GM23248 (cell line): ENCODE measurements around the gene RNF145. TPM values are rescaled to one million over a fixed set of nuclear protein-coding genes. Genes with fewer than 3 reads are reported as not detected.
"Not testable (repeated sequence)": the region's sequence is repeated elsewhere in the genome, so short reads cannot be mapped to it uniquely, and the experiment has no call there.

ENCODE experiments used
- DNase-seq: peaks from one replicate; pipeline ENCODE4 v3.0.0-alpha.2; 2015
- H2AFZ ChIP-seq: fragments of 200-600 bp; sonication (generic); 2 replicates; pipeline ENCODE4 v1.6.1; 2016; ENCODE audit warnings: antibody characterized with exemption
- H3F3A ChIP-seq: fragments of 200-600 bp; sonication (generic); 2 replicates; pipeline ENCODE4 v1.6.1; 2016; ENCODE audit warnings: mild to moderate bottlenecking, antibody characterized with exemption, mixed run types; ENCODE audit not compliant: insufficient read depth
- H3K27ac ChIP-seq: fragments of 200-600 bp; sonication (generic); 2 replicates; pipeline ENCODE4 v1.5.1; 2016; ENCODE audit warnings: mild to moderate bottlenecking
- H3K27me3 ChIP-seq: fragments of 200-600 bp; sonication (generic); replicated peaks from 2 replicates; pipeline ENCODE4 v1.6.1; 2016; ENCODE audit warnings: mild to moderate bottlenecking; ENCODE audit not compliant: insufficient read depth
- H3K36me3 ChIP-seq: fragments of 200-600 bp; sonication (generic); 2 replicates; pipeline ENCODE4 v1.6.1; 2016; ENCODE audit warnings: low read depth, mild to moderate bottlenecking
- H3K4me1 ChIP-seq: fragments of 200-600 bp; sonication (generic); 2 replicates; pipeline ENCODE4 v1.6.1; 2016; ENCODE audit warnings: mild to moderate bottlenecking; ENCODE audit not compliant: insufficient read depth
- H3K4me2 ChIP-seq: fragments of 200-600 bp; sonication (generic); one replicate; pipeline ENCODE4 v1.6.1; 2016; ENCODE audit warnings: mild to moderate bottlenecking; ENCODE audit not compliant: unreplicated experiment
- H3K4me3 ChIP-seq: fragments of 200-600 bp; sonication (generic); 2 replicates; pipeline ENCODE4 v1.5.1; 2016; ENCODE audit warnings: mild to moderate bottlenecking
- H3K79me2 ChIP-seq: fragments of 200-600 bp; sonication (generic); 2 replicates; pipeline ENCODE4 v1.6.1; 2016; ENCODE audit warnings: mild to moderate bottlenecking; ENCODE audit not compliant: insufficient read depth
- H3K9ac ChIP-seq: fragments of 200-600 bp; sonication (generic); 2 replicates; pipeline ENCODE4 v1.6.1; 2016; ENCODE audit warnings: mild to moderate bottlenecking
- H3K9me2 ChIP-seq: fragments of 200-600 bp; sonication (generic); 2 replicates; pipeline ENCODE4 v1.6.1; 2016; ENCODE audit warnings: mixed run types, mild to moderate bottlenecking, moderate library complexity; ENCODE audit not compliant: insufficient read depth
- H3K9me3 ChIP-seq: fragments of 200-600 bp; sonication (generic); one replicate; pipeline ENCODE4 v1.6.1; 2017; ENCODE audit warnings: low read depth
- H4K20me1 ChIP-seq: fragments of 200-600 bp; sonication (generic); 2 replicates; pipeline ENCODE4 v1.6.0; 2016; ENCODE audit not compliant: insufficient read depth
- EZH2 ChIP-seq: fragments of 200-600 bp; sonication (generic); IDR thresholded peaks from 2 replicates; pipeline ENCODE4 v1.6.1; 2018; ENCODE audit warnings: antibody characterized with exemption, mild to moderate bottlenecking; ENCODE audit not compliant: insufficient read depth, poor library complexity, severe bottlenecking
- EZH2phosphoT487 ChIP-seq: fragments of 200-600 bp; sonication (generic); IDR thresholded peaks from 2 replicates; pipeline ENCODE4 v1.6.1; 2018; ENCODE audit warnings: antibody characterized with exemption, moderate library complexity, mild to moderate bottlenecking, low read depth; ENCODE audit not compliant: insufficient read depth
- WGBS, 2 experiments: methylation state at CpG; one replicate each; pipeline ENCODE4 v1.1.6; 2015 to 2017; ENCODE audit warnings: low lambda C conversion rate in 2 of 2, low coverage in 1 of 2; ENCODE audit errors: missing lambda C conversion rate in 2 of 2; 5-methylcytosine and 5-hydroxymethylcytosine counted together
- in situ Hi-C: fragments of 300-500 bp; cut with MboI; formaldehyde crosslinking; loops from 2 replicates; pipeline ENCODE4 v1.15.0; 2020
- polyA plus RNA-seq: library from polyadenylated mRNA; unstranded; fragments of >200 nt; fragmentation: Nextera tagmentation; extraction: Ambion mirVana; gene quantifications from 2 replicates; pipeline ENCODE4 v1.2.1, GENCODE V29; 2016
- total RNA-seq: library from RNA; depleted of rRNA; stranded (reverse); fragments of >200 nt; shearing (Covaris generic); gene quantifications from 2 replicates; pipeline ENCODE4 v1.2.3, GENCODE V29; 2014

The RNF145 gene
- total and polyA plus RNA-seq, 2 experiments from 2014 or later: 9.2 to 38.7 TPM

DNA sequence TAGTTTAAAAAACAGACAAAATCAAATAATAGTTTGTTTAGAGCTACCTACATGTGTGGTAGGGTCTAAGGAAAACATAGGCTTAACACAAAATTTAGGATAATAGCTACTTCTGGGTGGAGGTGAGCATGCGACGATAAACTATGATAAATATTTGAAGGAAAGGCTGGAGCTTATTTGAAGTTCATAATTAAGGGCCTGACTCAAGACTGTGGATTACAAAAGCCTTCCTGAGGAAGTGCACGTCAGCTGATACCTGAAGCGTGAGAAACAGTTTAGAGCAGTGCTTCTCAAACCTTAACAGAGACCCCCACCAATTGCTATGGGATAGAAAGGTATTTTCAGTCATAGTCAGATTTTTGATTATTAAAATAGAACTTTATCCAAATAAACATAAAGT is 33.3 kb upstream of the RNF145 start:
- in situ Hi-C loops: no loop called here
- H3K4me1 ChIP-seq: no peaks in the 10 kb centered on the region

DNA sequence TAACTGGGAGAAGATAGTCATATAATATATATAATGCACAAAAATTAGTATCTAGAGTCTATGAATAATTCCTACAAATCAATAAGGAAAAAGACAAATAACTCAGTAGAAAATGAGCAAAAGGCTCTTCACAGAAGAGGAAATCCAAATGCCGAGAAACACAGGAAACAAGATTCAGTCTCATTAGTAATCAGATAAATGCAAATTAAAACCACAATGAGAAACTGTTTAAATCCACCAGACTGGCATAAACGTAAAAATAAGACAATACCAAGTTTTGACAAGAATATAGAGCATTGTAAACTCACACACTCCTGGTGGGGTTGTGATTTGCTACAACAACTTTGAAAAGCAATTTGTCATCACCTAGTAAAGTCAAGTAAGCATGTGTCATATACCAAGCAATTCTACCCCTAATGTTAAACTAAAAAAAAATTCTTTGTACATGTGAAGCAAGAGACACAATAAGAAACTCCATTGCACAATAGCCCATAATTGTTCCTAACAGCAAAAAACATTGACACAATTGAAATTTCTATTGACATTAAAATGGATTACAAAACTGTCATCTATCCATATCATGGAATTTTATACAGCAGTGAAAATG is 32.7 kb upstream of the RNF145 start:
- H2AFZ ChIP-seq: no peak overlapping the region
- in situ Hi-C loops: no loop called here
- no peaks in the 10 kb centered on the region for H4K20me1 ChIP-seq
- no peak overlapping the region for H3K9ac ChIP-seq
- no peaks in the 10 kb centered on the region for H3K79me2 ChIP-seq
- DNase-seq: peak; percentile 33
- no peak overlapping the region for H3K4me3 ChIP-seq
- H3K27ac ChIP-seq: no peak overlapping the region
- H3K4me2 ChIP-seq: no peak overlapping the region
- no peaks in the 10 kb centered on the region for H3F3A ChIP-seq
- H3K27me3 ChIP-seq: no peaks in the 10 kb centered on the region
- TF ChIP-seq EZH2phosphoT487 (no peak), EZH2 (no peak)
- no peaks in the 10 kb centered on the region for H3K9me3 ChIP-seq
- H3K36me3 ChIP-seq: no peaks in the 10 kb centered on the region
- H3K4me1 ChIP-seq: no peaks in the 10 kb centered on the region
- H3K9me2 ChIP-seq: no peaks in the 10 kb centered on the region
- WGBS, 2 experiments: 25 to 35% methylated on average over 2 of the region's 2 CpGs

More for the DNA sequence above, 33.3 kb upstream of the RNF145 start:
- no peaks in the 10 kb centered on the region for H3K9me2 ChIP-seq
- no peak overlapping the region for H3K9ac ChIP-seq
- H3K4me2 ChIP-seq: no peak overlapping the region
- H4K20me1 ChIP-seq: no peaks in the 10 kb centered on the region
- no peak overlapping the region for H2AFZ ChIP-seq
- no peaks in the 10 kb centered on the region for H3K9me3 ChIP-seq
- DNase-seq: no peak
- H3K27ac ChIP-seq: no peak overlapping the region
- no peaks in the 10 kb centered on the region for H3K79me2 ChIP-seq
- H3F3A ChIP-seq: no peaks in the 10 kb centered on the region
- no peaks in the 10 kb centered on the region for H3K36me3 ChIP-seq
- no peak overlapping the region for H3K4me3 ChIP-seq
- no peaks in the 10 kb centered on the region for H3K27me3 ChIP-seq
- WGBS, 2 experiments: 69 to 70% methylated on average over 4 of the region's 4 CpGs
- TF ChIP-seq EZH2phosphoT487: no peak
- TF ChIP-seq EZH2: no peak

DNA sequence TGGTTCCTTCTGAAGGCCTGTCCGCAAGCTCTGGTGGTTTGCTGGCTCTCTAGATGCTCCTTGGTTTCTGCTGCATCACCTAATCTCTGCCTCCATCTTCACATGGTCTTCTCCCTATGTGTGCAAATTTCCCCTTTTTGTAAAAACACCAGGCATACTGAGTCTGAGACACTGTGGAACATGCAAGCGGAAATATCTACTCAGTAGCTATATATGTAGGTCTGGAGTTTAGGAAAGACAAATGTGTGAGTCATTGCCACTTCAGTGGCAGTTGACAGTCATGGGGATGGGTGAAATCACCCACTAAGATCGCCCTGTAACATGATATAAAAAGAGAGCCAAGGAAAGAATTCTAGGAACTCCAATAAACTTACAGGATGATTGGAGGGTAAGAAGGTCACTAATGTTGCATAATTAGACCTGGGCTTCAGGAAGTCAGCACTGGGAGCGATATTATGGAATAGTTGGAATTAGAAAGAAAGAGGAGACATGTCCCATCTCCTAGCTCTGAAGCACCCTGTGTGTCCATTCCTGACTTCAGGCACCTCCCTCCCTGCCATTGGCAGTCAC is 31.0 kb upstream of the RNF145 start:
- Histone ChIP-seq H3K4me2 (no peak overlapping the region), H2AFZ (no peak overlapping the region), H3K27ac (no peak overlapping the region), H3K9ac (no peak overlapping the region), H4K20me1 (no peaks in the 10 kb centered on the region), H3K27me3 (no peaks in the 10 kb centered on the region), H3K4me1 (no peaks in the 10 kb centered on the region), H3K36me3 (no peaks in the 10 kb centered on the region), H3K79me2 (no peaks in the 10 kb centered on the region), H3F3A (no peaks in the 10 kb centered on the region), H3K9me3 (no peaks in the 10 kb centered on the region), H3K9me2 (no peaks in the 10 kb centered on the region), H3K4me3 (no peak overlapping the region)
- 94% methylated on average over 4 of the region's 4 CpGs for WGBS, 2 experiments
- no peak for TF ChIP-seq EZH2phosphoT487
- no peak for TF ChIP-seq EZH2
- peak; percentile 25 for DNase-seq
- in situ Hi-C loops: no loop called here

DNA sequence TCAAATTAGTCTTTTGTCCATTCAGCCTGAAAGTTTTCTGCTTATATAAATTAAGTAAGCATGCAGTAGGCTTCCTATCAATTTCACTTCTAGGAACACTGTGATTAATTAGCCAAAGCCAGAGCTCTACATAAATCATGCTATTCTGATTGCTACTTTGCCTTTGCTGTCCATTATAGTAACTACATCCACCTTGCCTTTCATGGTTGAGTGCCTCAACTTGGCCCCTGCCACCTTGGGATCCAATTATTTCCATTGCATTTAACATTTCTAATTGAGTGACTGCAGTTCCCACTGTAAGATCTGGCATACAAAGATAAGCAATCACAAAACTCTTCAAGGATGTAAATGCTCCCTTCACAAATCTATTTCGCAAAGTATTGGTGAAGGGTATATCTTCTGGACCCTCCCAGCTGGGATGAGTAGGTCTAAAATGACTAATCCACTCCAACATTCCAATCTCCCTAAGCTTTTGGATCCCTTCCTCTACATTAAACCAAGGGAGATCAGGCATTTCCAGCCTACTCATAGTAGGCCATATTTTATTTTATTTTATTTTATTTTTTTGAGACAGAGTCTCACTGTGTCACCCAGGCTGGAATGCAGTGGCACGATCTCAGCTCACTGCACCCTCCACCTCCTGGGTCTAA is 26.6 kb upstream of the RNF145 start:
- H3K36me3 ChIP-seq, H2AFZ ChIP-seq, H4K20me1 ChIP-seq, H3K27me3 ChIP-seq, H3K4me3 ChIP-seq, H3K27ac ChIP-seq, H3K9me3 ChIP-seq, H3F3A ChIP-seq, H3K9me2 ChIP-seq, DNase-seq, H3K79me2 ChIP-seq, in situ Hi-C loops, H3K9ac ChIP-seq, H3K4me2 ChIP-seq, H3K4me1 ChIP-seq: not testable (repeated sequence)
- 68 to 72% methylated on average over 2 of the region's 2 CpGs for WGBS, 2 experiments
